ENCODE results near the gene TIAM2.
"Not testable (repeated sequence)": the region's sequence is repeated elsewhere in the genome, so short reads cannot be mapped to it uniquely, and the experiment has no call there.

The TIAM2 gene

DNA sequence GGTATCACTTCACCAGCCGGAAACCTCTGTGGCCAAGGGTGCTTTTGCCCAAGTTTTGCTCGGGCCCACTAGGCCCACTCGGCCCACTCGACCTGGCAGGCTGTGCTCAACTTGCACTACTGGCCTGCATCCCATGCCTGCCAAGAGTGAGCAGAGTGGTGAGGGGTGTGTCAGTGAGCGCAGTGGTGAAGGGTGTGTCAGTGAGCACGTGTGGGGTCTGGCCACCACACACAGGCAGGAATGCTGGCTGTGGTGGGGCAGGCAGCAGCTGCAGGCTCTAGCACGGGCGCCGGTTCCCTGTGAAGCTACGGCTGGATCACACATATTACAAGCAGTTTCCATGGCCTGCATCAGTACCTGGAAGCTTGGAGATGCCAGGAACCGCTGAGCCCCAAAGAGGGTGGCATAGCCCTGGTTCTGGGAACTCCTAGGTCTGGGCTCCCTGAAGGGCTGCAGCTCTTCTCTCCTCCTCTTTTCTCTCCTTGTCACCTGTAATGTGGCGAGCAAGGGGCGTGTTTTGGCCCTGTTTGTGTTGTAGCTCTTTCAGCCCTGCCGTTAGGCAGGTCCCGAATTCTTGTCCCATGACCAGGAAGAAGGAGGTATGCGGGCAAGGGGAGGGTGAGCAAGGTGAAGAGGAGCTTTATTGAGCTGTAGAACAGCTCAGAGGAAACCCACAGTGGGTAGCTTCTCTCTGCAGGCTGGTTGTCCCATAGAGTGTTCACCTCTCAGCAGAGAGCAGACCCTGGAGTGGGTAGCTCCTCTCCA lies 217.7 kb downstream of the TIAM2 start:
- DNase-seq: no peak

- no peak for DNase-seq
Observed at GRCh38 chr6:155213611-155214372, 218.7 kb downstream of the TIAM2 start.

DNA sequence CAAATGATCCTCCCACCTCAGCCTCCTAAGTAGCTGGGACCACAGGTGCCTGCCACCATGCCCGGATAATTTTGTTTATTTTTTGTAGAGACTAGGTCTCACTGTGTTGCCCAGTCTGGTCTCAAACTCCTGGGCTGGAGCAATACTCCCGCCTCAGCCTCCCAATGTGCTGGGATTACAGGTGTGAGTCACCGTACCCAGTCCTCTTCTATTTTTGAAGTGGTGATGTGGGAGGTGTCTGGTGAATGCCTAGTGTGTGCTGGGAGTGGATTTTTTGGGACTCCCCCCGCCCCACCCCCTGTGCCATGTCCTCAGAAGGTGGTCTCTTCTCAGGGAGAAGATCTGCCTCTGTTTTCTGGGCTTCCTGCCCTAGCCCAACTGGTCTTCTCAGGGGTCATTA lies 220.8 kb downstream of the TIAM2 start:
- DNase-seq: no peak

GRCh38 chr6:155216312-155217046 lies 221.4 kb downstream of the TIAM2 start:
- DNase-seq: no peak

- DNase-seq: not testable (repeated sequence)
Observed at GRCh38 chr6:155218711-155219110, 223.6 kb downstream of the TIAM2 start.

DNA sequence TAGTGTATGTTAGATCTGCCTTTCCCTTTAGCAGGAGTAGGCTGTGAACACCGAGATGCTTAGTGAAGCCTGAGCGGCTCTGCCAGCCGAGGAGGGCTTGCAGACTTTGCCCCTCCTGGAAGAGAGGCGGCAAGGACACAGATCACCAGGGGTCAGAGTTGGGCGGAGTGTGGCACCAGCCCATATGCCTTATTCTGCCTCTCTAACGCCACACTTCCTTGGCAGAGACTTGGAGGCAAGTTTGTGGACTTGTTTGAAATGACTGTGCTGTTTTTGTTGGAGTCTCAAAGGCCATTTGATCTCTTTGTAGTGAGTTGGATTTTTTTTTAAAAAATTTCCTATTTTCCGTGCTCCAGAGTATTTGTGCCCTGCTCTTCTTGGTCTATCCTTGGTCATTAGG lies 224.2 kb downstream of the TIAM2 start:
- DNase-seq: no peak

DNA sequence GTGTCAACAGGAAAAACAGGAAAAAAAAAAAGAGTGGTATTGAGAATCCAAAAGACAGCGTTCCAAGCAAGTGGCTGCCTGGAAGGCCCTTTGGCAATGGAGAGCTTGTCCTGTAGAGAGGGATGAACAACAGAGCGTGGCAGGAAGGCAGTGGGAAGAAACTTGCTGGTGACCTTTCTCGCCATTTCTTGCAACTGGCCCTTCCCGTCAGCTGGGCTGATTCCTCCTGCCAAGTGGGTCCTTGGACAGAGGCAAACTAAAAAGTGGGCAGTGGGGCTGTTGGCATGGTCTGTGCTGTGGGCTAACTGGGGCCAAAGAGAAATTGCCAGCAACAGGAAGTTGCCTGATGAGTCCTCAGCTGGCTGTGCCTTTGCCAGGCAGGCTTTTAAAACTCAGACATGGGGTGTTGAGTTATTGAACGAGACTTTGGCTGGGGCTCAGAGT lies 224.8 kb downstream of the TIAM2 start:
- no peak for DNase-seq

GRCh38 chr6:155221086-155221485 lies 226.0 kb downstream of the TIAM2 start:
- DNase-seq: no peak

GRCh38 chr6:155222506-155222905 lies 227.4 kb downstream of the TIAM2 start:
- no peak for DNase-seq

DNA sequence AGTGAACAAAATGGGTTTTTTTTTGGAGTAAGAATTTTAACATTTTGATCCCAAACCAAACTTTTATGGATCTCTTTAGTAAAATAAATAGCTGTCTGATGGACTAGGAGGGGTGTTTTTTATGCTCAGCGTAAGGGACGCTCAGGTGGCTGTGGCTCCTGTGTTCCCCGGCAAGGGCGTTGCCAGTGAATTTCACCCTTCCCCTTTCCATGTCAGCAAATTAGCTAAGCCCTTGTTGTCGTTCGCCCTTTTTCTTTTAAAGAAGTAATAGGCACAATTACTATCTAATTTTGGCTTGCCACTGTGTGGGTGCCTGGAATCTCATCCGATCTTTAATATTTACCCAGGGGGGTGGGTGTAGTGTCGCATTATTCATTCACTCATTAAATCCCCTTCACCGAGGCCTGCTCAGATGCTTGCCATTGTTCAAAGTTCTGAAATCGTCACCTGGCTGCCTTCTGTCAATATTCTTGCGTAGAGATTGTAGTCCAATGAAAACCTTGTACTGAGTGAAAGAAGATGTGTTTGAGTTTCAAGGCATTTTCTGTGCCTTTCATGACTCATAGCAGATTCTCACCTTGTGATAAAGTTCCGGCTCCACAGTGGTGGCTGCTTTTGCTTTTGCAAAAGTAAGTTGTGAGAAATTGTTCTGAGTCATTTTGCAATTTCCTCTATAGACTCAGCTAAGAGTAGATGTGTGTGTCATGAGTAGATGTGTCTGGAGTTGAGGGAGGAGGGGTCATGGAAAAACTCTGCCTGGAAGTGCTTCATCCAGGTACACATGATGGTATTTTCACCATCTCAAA lies 228.7 kb downstream of the TIAM2 start:
- DNase-seq: no peak

GRCh38 chr6:155224618-155225017 lies 229.5 kb downstream of the TIAM2 start:
- no peak for DNase-seq

DNA sequence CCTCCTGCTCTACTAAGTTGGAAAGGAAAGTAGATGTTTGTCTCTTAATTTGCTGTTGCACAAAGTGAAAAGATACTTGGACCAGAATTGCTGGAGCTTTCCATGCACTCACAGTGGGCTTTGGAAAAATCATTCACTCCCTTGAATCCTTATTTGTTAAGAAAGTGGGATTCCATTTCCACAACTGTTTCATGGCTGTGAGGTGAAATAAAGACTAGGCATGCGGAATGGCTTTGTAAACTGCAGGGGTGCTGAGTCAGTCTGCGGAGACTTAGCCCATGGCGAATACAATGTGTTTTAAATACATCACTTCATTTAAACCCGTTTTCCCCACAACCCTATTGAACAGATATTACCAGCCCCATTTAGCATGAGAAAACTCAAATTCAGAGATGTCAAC lies 231.9 kb downstream of the TIAM2 start:
- no peak for DNase-seq

GRCh38 chr6:155228546-155229166 lies 233.5 kb downstream of the TIAM2 start:
- no peak for DNase-seq

- DNase-seq: not testable (repeated sequence)
Observed at GRCh38 chr6:155230975-155231374, 235.9 kb downstream of the TIAM2 start.

- no peak for DNase-seq
Observed at GRCh38 chr6:155232848-155233247, 237.7 kb downstream of the TIAM2 start.

GRCh38 chr6:155234167-155234566 lies 239.1 kb downstream of the TIAM2 start:
- DNase-seq: no peak

- DNase-seq: no peak
Observed at GRCh38 chr6:155234687-155235086, 239.6 kb downstream of the TIAM2 start.

DNA sequence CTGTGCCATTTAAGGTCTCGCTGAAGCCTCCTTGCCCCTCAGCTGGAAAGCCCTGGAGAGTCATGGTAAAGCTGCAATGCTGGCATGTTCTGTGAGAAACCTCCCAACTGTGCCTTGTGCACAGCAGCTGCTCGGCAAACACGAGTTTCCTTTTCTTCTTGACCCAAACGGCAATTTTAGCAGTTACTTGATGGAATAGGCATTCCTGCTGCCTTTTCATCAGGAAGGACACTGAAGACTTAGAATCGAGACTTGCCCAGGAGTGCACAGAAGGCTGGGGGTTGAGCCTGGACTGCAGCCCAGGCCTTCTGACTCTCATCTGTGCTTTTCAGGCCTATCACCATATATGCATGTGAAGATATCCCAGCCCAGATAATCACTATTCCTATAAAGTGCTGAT lies 240.0 kb downstream of the TIAM2 start:
- DNase-seq: no peak

- no peak for DNase-seq
Observed at GRCh38 chr6:155237613-155238012, 242.5 kb downstream of the TIAM2 start.

GRCh38 chr6:155240905-155241600 lies 245.9 kb downstream of the TIAM2 start:
- no peak for DNase-seq

GRCh38 chr6:155241966-155242365 lies 246.9 kb downstream of the TIAM2 start:
- no peak for DNase-seq

DNA sequence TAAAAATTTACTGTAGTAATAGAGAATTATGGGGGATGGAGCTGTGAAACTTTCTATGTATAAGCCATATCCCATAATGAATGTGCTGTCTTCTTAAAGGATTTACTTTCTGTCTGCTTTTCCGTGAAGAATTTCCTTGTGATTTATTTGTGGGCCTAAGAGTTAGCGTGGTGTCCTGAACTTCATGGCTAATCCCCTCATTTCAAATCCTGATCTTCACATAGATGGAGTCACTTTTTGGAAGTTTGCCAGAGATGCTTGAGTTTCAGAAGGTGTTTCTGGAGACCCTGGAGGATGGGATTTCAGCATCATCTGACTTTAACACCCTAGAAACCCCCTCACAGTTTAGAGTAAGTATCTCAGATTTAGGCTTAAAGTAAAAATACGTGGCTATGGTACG lies 249.3 kb downstream of the TIAM2 start:
- no peak for DNase-seq

Data from activated T-cell treated with anti-CD3 and anti-CD28 coated beads, Interleukin-2, amount 50 U/mL, for 1 hour (primary cell).